Activated naive CD4-positive, alpha-beta T cell treated with anti-CD3 and anti-CD28 coated beads, Interleukin-2, amount 50 U/mL, for 72 hours (primary cell): Measurements from ENCODE around the gene DIS3L2. TPM values are rescaled to one million over a fixed set of nuclear protein-coding genes. Genes with fewer than 3 reads are reported as not detected.
"Not testable (repeated sequence)": the region's sequence is repeated elsewhere in the genome, so short reads cannot be mapped to it uniquely, and the experiment has no call there.

Experiments used
- ATAC-seq, 2 donors: fragments of 150-1000 bp; cut with Tn5 transposase; 2 replicates each; pipeline ENCODE4 v1.10.0; 2021; ENCODE audit warnings: mild to moderate bottlenecking in 2 of 2, moderate library complexity in 2 of 2
- DNase-seq, 2 donors: peaks; one replicate each; pipeline ENCODE4 v3.0.0; 2021 to 2022; ENCODE audit warnings: low spot score in 2 of 2
- H3K27ac Mint-ChIP-seq, 2 donors: one replicate each; pipeline ENCODE4 v1.8.0; 2022; ENCODE audit warnings: mild to moderate bottlenecking in 2 of 2, mixed read lengths in 2 of 2
- H3K36me3 Mint-ChIP-seq, 2 donors: one replicate each; pipeline ENCODE4 v1.8.0; 2022; ENCODE audit warnings: mixed read lengths in 2 of 2
- H3K9me3 Mint-ChIP-seq, 2 donors: one replicate each; pipeline ENCODE4 v1.8.0; 2022; ENCODE audit warnings: mixed read lengths in 2 of 2
- total RNA-seq, 2 donors: library from RNA; stranded (reverse); gene quantifications; one replicate each; pipeline ENCODE4 v1.2.3, GENCODE V29; 2022

DIS3L2 gene
- total RNA-seq, 2 donors from 2014 or later: 19.9 to 44.0 TPM

DNA sequence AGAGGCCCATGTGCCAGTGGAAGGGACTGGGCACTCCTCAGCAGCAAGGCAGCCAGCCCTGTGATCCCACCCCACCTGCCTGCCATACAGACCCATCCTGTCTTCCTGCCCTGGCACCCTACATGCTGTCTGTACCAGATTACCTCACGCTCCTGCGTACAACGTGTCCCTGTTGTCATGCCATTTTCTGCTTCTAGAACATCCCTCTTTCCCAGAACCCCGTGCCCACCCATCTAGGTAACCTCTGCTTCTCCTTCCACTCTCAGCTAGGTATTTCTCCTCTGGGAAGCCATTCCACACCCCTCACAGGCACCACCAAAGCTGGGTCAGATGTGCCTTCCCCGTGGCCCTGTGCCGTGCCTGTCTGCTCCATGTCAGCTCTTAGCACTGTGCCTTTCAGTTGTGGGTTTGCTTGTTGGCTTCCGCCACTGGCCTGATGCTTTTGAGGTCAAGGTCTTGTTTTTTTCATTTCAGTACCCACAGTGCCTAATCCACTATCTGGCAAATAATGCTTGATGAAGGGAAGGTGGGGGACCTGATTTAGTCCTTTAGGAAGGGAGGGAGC, 345.3 kb downstream of the DIS3L2 start:
- Mint-ChIP-seq H3K27ac (peak overlapping the region in 1 of 2 donors; percentile 63), H3K36me3 (peaks cover 13 to 21% of the 10 kb centered on the region in 2 donors), H3K9me3 (peaks cover 0 to 1% of the 10 kb centered on the region in 2 donors)
- no peak for DNase-seq
- no peak for ATAC-seq

DNA sequence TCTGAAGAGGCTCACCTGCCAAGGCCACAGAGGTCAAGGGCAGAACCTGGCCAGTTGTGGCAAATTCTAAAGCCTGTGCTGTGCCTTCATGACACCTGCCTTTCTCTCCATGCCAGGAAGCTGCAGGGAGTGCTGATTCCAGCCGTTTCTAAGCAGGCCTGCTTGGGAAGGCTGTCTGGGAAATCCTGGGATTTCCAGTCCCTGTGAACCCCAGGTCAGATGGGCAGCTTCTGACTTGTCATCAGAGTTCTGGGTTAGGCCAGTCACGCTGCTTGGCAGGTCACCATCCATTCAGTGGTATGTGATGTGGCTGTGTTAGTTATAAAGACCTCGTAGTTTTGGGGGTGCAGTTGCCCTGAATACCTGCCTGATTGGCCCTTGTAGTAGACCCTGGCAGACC, 346.3 kb downstream of the DIS3L2 start:
- peak overlapping the region in 1 of 2 donors; percentile 76 for H3K27ac Mint-ChIP-seq
- ATAC-seq (no peak), DNase-seq (no peak)
- peaks cover 13 to 31% of the 10 kb centered on the region in 2 donors for H3K36me3 Mint-ChIP-seq
- peaks cover 0 to 10% of the 10 kb centered on the region in 2 donors for H3K9me3 Mint-ChIP-seq

DNA sequence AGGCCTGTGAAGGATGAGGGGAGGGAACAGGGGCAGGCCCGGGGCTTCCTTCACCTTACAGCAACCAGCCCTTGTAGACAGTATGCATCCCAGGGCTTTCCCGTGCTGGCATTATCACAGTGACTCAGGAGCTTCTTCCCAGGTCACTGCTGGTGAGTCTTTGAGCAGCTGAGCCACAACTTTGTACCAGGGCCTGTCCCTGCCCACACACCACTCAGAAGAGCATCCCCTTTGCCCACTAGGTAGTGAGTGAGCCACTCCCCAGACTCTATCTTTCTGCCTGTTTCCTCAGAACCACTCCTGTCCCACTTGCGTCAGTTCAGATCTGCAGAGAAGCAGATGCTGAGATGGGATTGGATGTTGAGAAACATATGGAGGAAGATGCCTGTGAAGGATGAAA, 347.5 kb downstream of the DIS3L2 start:
- Mint-ChIP-seq H3K9me3 (peaks cover 0 to 18% of the 10 kb centered on the region in 2 donors), H3K36me3 (peaks cover 10 to 31% of the 10 kb centered on the region in 2 donors), H3K27ac (peak overlapping the region; percentile 37 to 76)
- ATAC-seq (peak; percentile 27 to 94), DNase-seq (peak in 1 of 2 donors; percentile 70)

DNA sequence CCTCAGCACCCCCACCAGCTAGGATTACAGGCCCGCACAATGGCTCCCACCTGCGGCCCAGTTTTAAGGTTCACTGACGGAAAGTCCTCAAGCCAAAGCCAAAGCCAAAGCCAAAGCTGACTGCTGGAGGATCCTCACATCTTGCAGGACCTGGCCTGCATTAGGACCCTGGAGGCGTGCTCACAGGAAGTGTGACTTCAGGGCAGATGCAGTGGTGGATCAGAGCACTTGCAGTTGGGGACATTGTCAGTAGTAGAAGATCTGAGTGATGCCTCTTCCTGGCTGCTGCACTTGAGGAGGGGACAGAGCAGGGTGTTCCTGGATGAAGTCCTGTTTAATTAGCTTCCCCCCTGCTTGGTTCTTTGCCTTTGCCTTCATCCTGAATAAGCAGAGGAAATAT, 348.1 kb downstream of the DIS3L2 start:
- Mint-ChIP-seq H3K36me3 (peaks cover 10 to 32% of the 10 kb centered on the region in 2 donors), H3K9me3 (peaks cover 0 to 18% of the 10 kb centered on the region in 2 donors), H3K27ac (peak overlapping the region in 1 of 2 donors; percentile 76)
- DNase-seq (no peak), ATAC-seq (peak; percentile 23 to 67)

DNA sequence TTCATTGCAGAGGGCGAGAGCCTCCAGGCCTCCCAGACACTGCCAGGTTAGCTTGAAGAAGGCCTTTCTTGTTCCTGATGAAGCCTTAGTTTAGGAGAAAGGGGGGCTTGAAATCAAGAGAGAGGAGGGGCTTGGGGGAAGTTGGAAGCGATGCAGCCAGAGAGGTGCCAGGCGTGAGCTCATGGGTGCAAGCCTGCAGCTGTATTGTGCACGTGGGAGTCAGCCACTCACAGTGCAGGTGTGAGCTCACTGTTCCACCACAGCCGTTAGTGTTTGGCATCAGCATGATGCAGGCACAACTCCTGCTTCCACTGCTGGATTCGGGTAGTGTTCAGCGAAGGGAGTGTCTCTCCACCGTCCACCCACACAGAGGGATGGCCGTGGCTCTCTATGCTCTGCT, 348.6 kb downstream of the DIS3L2 start:
- H3K9me3 Mint-ChIP-seq: peaks cover 0 to 18% of the 10 kb centered on the region in 2 donors
- ATAC-seq (peak; percentile 33 to 62), DNase-seq (no peak)
- H3K36me3 Mint-ChIP-seq: peaks cover 10 to 37% of the 10 kb centered on the region in 2 donors
- peak overlapping the region; percentile 72 to 76 for H3K27ac Mint-ChIP-seq

DNA sequence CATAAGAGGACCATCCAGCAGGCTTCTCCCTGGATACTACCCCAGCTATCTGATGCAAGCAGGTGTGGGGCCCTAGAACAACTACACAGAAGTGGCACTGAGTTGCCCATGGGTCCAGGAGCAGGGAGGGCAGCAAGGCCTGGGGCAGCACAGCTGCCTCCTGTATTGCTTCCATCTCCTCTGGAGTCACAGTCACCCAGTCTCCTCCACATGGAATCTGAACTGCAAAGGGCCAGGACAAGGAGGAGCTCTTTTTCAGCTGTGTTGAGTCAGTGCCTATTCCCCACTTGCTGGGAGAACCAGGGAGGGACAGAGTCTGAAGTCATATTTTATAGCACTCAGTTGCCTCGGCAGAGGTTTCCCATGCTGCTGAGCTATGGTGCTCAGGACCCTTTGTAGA, 349.2 kb downstream of the DIS3L2 start:
- Mint-ChIP-seq H3K36me3 (peaks cover 10 to 37% of the 10 kb centered on the region in 2 donors), H3K27ac (peak overlapping the region; percentile 72 to 76), H3K9me3 (peaks cover 0 to 18% of the 10 kb centered on the region in 2 donors)
- ATAC-seq (no peak), DNase-seq (no peak)

DNA sequence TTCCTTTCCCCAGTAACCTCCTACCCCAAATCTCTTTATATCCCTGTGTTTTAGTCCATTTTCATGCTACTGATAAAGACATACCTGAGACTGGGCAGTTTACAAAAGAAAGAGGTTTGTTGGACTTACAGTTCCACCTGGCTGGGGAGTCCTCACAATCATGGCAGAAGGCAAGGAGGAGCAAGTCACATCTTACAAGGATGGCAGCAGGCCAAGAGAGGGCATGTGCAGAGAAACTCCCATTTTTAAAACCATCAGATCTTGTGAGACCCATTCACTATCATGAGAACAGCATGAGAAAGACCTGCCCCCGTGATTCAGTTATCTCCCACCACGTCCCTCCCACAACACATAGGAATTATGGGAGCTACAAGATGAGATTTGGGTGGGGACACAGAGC, 352.1 kb downstream of the DIS3L2 start:
- peaks cover 13 to 44% of the 10 kb centered on the region in 2 donors for H3K36me3 Mint-ChIP-seq
- peak overlapping the region in 1 of 2 donors; percentile 91 for H3K27ac Mint-ChIP-seq
- peaks cover 0 to 18% of the 10 kb centered on the region in 2 donors for H3K9me3 Mint-ChIP-seq
- not testable (repeated sequence) for ATAC-seq, DNase-seq

DNA sequence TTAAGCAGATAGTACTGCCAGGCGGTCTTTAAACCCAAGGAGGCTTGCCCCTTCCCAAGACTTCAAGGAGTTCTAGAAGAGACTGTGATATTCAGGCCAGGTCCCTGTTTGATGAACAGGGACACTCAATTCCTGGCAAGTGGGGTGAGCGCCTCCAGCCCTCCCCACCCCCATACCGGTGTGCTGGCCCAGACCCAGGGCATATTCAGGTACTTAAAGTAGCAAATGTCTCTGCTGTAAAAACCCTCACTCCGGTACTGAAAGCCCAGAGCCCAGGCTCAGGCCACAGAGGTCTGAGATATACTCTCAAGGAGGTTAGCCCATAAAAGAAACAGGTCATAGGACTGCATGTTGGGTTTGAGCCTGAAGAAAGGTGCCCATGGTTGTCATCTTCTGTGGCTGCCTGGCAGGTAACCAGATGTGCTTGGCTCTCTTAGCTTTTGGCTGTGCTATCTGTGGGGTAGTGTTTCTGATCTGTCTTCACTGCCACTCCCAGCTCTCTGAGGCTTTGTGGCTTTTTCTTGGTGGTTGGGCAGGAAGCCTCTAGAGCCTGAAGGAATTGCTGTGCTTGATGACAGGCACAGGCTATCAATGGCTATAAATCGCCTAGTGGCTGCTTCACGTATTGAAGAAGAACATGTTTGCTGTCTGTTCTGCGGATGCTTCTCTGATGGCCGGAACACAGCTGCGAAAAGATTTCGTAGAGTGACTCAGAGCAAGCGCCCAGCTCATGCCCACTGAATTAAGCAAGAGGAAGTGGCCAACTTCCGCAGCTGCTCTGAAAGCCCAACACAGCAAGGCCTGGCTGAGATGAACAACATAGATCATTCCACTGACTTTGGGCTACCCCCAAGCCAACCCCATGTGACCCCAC, 353.8 kb downstream of the DIS3L2 start:
- ATAC-seq (peak; percentile 89 to 92), DNase-seq (peak; percentile 65 to 85)
- Mint-ChIP-seq H3K9me3 (peaks cover 0 to 18% of the 10 kb centered on the region in 2 donors), H3K27ac (peak overlapping the region; percentile 91 to 96), H3K36me3 (peaks cover 16 to 44% of the 10 kb centered on the region in 2 donors)

DNA sequence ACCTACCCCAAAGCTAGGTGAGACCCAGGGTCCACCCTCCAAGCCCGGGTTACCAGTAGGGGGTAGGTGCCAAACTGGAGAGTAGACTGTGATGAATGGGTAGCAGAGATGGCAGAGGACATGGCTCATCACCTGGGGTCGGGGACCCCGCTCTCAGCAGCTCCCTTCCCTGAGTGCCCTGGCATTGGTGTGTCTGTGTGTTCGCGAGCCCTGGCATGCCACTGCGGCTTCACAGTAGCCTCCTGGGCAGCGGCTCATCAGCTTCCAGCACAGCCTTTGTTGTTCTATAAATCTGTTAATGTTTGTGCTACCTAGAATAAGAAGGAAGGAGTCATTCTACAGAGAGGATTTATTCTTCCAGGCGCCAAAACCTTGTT, 354.4 kb downstream of the DIS3L2 start:
- Mint-ChIP-seq H3K27ac (peak overlapping the region; percentile 91 to 96), H3K9me3 (peaks cover 0 to 18% of the 10 kb centered on the region in 2 donors), H3K36me3 (peaks cover 16 to 44% of the 10 kb centered on the region in 2 donors)
- ATAC-seq (no peak), DNase-seq (no peak)

DNA sequence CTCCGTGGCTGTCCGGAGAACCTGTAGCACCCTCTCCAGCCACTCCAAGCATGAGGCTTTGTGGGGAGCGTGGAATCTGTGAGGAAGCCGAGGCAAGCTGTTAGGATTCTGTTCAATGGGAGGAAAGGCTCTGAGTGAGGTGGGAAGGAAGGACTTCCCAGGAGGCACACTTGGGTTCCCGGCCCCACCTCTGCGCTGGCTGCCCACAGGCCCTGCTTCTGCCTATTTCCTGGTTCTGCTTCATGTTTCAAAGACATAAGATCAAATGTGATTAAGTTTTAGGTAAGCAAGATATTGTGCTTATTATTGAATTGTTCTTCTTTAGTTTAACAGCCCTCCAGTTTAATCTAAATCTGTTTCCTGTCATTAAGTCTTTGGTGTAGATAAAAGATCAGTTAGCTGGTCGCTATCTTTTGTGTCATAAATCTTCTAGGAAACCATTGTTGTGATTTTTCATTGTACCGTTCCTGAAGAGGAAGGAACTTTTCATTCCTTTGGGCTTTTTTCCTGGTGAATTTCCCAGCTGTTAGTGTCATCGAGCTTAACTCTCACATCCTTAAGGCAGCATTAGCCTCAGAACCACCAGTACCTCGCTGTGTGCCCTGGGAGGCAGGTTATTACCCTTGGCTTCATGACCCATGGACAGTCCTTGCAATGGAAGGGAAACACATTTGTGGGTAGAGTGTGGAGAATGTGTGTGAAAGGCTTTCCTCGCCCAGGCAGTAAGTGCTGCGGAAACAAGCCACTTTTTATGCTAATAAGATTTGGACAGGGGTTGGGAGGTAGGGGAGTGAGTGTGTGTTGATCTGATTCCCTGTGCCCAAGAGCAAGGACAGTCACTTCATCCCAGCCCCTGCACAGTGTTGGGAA, 355.2 kb downstream of the DIS3L2 start:
- ATAC-seq (no peak), DNase-seq (no peak)
- H3K27ac Mint-ChIP-seq: peak overlapping the region; percentile 91 to 96
- peaks cover 16 to 41% of the 10 kb centered on the region in 2 donors for H3K36me3 Mint-ChIP-seq
- peaks cover 0 to 18% of the 10 kb centered on the region in 2 donors for H3K9me3 Mint-ChIP-seq

DNA sequence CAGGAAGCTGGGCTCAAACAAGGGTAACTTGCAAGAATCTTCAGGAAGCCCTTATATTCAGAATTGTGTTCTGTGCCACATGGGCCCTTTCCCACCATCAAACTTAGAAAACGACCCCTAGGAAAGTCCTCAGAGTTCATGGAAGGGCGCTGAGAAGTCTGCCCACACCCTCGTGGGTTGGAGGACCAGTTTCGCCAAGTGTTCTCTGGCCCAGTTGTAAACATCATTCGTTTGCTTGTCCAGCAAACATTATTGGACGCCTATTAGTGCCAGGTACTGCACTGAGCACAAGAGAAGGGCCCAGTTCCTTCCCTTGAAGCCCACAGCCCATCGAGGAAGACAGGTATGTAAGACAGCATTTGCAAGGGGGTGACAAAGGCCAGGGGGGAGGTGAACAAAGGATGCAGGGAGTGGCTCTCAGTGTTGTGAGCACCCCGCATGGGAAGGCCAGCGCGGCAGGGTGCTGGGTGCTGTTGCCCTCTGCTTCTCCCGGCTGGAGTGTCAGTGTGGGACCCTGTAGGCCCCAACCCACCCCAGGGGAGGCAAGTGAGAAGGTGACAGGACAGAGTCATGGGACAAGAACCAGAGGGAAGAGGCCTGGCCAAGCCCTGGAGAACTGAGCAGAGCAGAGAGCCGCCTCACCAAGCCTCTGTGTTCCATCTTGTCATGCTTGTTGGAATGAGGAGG, 356.8 kb downstream of the DIS3L2 start:
- no peak for ATAC-seq
- peak overlapping the region in 1 of 2 donors; percentile 80 for H3K27ac Mint-ChIP-seq

DNA sequence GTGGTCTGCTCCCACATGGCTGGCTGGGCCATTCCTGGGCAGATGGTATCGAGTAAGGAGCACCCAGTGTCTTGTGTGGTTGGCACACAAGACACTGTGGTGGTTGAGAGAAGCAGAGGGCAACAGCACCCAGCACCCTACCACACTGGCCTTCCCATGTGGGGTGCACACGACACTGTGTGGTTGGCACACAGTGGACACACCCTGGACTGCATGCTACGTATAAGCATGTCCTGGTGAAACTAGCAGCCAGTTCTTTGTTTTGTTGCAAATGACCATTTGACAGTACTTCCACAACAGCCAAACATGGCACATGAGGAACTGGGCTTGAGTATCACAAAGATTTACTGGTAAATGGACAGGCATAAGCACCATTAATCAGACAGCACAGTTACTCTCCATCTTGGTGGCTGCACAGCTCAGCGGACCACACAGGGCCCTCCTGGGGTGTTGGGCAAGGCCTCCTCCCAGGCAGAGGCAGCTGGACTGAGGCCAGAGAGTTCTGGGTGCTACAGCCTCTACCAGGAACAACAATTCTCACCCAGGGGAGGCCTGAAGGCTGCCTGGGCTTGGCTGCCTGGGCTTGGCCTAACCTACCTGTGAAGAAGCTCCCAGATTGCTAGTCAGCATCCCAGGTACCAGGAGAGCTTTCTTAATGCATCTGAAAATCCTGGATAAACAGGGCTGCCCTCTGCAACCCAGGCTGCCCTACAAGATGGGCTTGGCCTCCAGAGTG, 357.7 kb downstream of the DIS3L2 start:
- peak overlapping the region; percentile 60 to 90 for H3K27ac Mint-ChIP-seq
- no peak for ATAC-seq

More for the DNA sequence above, 356.8 kb downstream of the DIS3L2 start:
- peaks cover 0 to 5% of the 10 kb centered on the region in 2 donors for H3K9me3 Mint-ChIP-seq
- peaks cover 14 to 25% of the 10 kb centered on the region in 2 donors for H3K36me3 Mint-ChIP-seq
- no peak for DNase-seq

DNA sequence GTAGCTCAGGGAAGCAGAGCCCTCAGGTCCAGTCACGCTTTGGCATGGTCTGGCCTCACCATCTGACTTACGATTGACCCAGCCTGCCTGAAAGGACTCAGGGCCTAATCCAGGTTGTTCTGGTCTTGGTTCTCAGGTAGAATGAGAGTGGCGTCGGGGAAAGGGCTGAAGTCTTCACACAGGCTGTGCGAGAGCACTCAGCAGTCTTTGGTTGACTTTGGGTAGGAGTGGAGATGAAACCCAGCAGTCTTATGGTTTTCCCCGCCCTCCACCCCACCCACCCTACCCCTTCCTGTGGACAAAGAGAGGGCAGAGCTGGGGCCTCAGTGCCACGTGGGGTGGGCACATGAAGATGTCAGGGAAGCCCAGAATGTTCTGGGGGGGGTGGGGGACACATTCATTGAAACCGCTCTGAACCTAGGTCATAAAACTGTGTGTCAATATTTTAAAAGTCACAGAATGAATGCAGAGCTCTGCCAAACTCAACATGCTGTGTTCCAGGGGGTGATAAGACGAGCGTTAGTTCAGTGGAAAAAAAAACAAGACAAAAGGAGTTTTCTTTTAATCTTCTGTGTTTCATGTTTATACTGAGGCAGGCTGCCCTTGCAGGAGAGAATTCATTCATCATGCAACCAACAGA, 358.4 kb downstream of the DIS3L2 start:
- ATAC-seq: no peak
- H3K27ac Mint-ChIP-seq: peak overlapping the region; percentile 60 to 90
- peaks cover 9 to 11% of the 10 kb centered on the region in 2 donors for H3K36me3 Mint-ChIP-seq
- H3K9me3 Mint-ChIP-seq: no peaks in the 10 kb centered on the region
- DNase-seq: no peak

More for the DNA sequence above, 357.7 kb downstream of the DIS3L2 start:
- DNase-seq: no peak
- Mint-ChIP-seq H3K36me3 (peaks cover 11 to 16% of the 10 kb centered on the region in 2 donors), H3K9me3 (no peaks in the 10 kb centered on the region)

DNA sequence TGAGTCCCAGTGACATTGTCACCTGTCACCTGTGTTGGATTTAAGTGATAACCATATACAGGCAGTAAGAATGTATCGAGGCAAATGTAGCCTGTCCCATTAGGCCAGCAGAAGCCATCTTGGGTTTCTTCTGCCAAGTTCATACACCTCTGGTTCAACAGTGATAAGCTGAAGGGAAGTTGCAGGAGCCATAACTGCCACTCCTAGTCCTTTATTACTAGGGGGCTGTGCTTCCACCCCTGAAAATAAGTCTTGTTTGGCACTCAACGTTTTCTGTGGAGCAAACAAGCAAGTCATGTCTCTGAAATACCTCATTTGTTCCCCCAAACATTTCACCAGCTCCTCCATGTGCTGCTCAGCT, 358.9 kb downstream of the DIS3L2 start:
- no peak for ATAC-seq
- Mint-ChIP-seq H3K27ac (peak overlapping the region in 1 of 2 donors; percentile 90), H3K36me3 (peaks cover 7 to 11% of the 10 kb centered on the region in 2 donors), H3K9me3 (no peaks in the 10 kb centered on the region)
- no peak for DNase-seq
